Caco-2 (cell line): Measurements from ENCODE around the gene NHLRC4. TPM values are rescaled to one million over a fixed set of nuclear protein-coding genes. Genes with fewer than 3 reads are reported as not detected.

Source experiments
- BruUV-seq: library from RNA; stranded (reverse); fragments of 400-500 nt; replicated peaks from 2 replicates; lab custom pipeline; 2021; lab: Mats Ljungman, UMichigan
- CTCF ChIA-PET: fragments of 300-600 bp; sonication (Branson Sonifier 250); formaldehyde crosslinking; loops from one replicate; lab custom pipeline; 2022; ENCODE audit warnings: antibody characterized with exemption; lab: Charles Lee
- POLR2A ChIA-PET: fragments of 300-600 bp; sonication (Branson Sonifier 250); formaldehyde crosslinking; loops from one replicate; lab custom pipeline; 2022; ENCODE audit warnings: antibody characterized with exemption; lab: Charles Lee
- DNase-seq, 2 experiments: peaks; one replicate each; pipeline versions ENCODE4 v3.0.0 to v3.0.0-alpha.2; 2020 to 2022
- H3K27me3 ChIP-seq: replicated peaks from 2 replicates; pipeline ENCODE4 v1.6.0; 2011; ENCODE audit warnings: low read length; ENCODE audit not compliant: control insufficient read depth, insufficient read depth
- H3K36me3 ChIP-seq: 2 replicates; pipeline ENCODE4 v1.5.1; 2011; ENCODE audit warnings: low read length; ENCODE audit not compliant: control insufficient read depth, insufficient read depth
- H3K4me1 ChIP-seq: fragments of 250-450 bp; sonication (Bioruptor Pico); 2 replicates; pipeline ENCODE4 v1.5.1; 2020; ENCODE audit warnings: mild to moderate bottlenecking
- H3K4me3 ChIP-seq: 2 replicates; pipeline ENCODE4 v1.5.1; 2011; ENCODE audit warnings: low read depth, mild to moderate bottlenecking, control low read depth, low read length
- H3K9me3 ChIP-seq: fragments of 250-450 bp; sonication (Bioruptor Pico); 2 replicates; pipeline ENCODE4 v1.5.1; 2020; ENCODE audit warnings: mild to moderate bottlenecking, moderate library complexity
- H3K27ac Mint-ChIP-seq: one replicate; pipeline ENCODE4 v1.8.0; 2022; ENCODE audit warnings: mixed read lengths; ENCODE audit not compliant: unreplicated experiment
- H3K27me3 Mint-ChIP-seq: one replicate; pipeline ENCODE4 v1.8.0; 2022; ENCODE audit warnings: mixed read lengths; ENCODE audit not compliant: insufficient read depth, unreplicated experiment
- H3K36me3 Mint-ChIP-seq: one replicate; pipeline ENCODE4 v1.8.0; 2022; ENCODE audit warnings: mild to moderate bottlenecking, mixed read lengths; ENCODE audit not compliant: insufficient read depth, unreplicated experiment
- H3K4me1 Mint-ChIP-seq: one replicate; pipeline ENCODE4 v1.8.0; 2022; ENCODE audit warnings: low read depth, mixed read lengths; ENCODE audit not compliant: unreplicated experiment
- H3K4me3 Mint-ChIP-seq: one replicate; pipeline ENCODE4 v1.8.0; 2022; ENCODE audit warnings: mild to moderate bottlenecking, moderate library complexity, mixed read lengths; ENCODE audit not compliant: unreplicated experiment
- H3K9me3 Mint-ChIP-seq: one replicate; pipeline ENCODE4 v1.8.0; 2022; ENCODE audit warnings: mixed read lengths; ENCODE audit not compliant: unreplicated experiment
- intact Hi-C: fragments of 100-400 bp; cut with micrococcal nuclease; formaldehyde crosslinking; loops from one replicate; pipeline ENCODE4 v1.10.0; 2022; ENCODE audit not compliant: unreplicated experiment
- total RNA-seq: library from RNA; stranded (reverse); gene quantifications from 2 replicates; pipeline ENCODE4 v1.2.3, GENCODE V29; 2022
- TF ChIP-seq, protein P1 (sequence below), 2 experiments: fragments of 200-600 bp in 1 of 2; IDR thresholded peaks; 1 replicate in 1 of 2; 2 replicates in 1 of 2; pipeline versions ENCODE4 v1.5.1 to v1.8.0; 2011 to 2022; ENCODE audit warnings: antibody characterized with exemption in 1 of 2, control low read depth in 1 of 2, inconsistent platforms in 1 of 2, low read depth in 1 of 2, low read length in 1 of 2, mild to moderate bottlenecking in 1 of 2, moderate library complexity in 1 of 2; ENCODE audit not compliant: insufficient read depth in 1 of 2, severe bottlenecking in 1 of 2, unreplicated experiment in 1 of 2

Gene NHLRC4
- total RNA-seq, 1 experiment from 2014 or later = not detected

GRCh38 chr16:586047-586644 lies 19.3 kb downstream of the NHLRC4 start:
- H3K4me3 ChIP-seq = no peak overlapping the region
- DNase-seq = no peak
- H3K36me3 Mint-ChIP-seq = peaks cover 39% of the 10 kb centered on the region
- TF ChIP-seq, protein P1, sequence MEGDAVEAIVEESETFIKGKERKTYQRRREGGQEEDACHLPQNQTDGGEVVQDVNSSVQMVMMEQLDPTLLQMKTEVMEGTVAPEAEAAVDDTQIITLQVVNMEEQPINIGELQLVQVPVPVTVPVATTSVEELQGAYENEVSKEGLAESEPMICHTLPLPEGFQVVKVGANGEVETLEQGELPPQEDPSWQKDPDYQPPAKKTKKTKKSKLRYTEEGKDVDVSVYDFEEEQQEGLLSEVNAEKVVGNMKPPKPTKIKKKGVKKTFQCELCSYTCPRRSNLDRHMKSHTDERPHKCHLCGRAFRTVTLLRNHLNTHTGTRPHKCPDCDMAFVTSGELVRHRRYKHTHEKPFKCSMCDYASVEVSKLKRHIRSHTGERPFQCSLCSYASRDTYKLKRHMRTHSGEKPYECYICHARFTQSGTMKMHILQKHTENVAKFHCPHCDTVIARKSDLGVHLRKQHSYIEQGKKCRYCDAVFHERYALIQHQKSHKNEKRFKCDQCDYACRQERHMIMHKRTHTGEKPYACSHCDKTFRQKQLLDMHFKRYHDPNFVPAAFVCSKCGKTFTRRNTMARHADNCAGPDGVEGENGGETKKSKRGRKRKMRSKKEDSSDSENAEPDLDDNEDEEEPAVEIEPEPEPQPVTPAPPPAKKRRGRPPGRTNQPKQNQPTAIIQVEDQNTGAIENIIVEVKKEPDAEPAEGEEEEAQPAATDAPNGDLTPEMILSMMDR (IDR thresholded peaks at IDR 0.05; ENCODE audit: insufficient read depth in 1 of 2, low read depth in 1 of 2, low read length in 1 of 2, severe bottlenecking in 1 of 2, unreplicated experiment in 1 of 2) = no peak
- no peaks in the 10 kb centered on the region; the same call in none of the 2 replicates for H3K36me3 ChIP-seq
- H3K9me3 Mint-ChIP-seq = no peaks in the 10 kb centered on the region
- intact Hi-C loops = loop anchor here (5.0 kb wide), 1 partner anchor 59 kb away; the partner anchor contains the start of gene CAPN15
- H3K4me1 ChIP-seq = peaks cover 3% of the 10 kb centered on the region; the same call in 1 of the 2 replicates
- H3K4me3 Mint-ChIP-seq = no peak overlapping the region
- H3K9me3 ChIP-seq = no peaks in the 10 kb centered on the region
- no peaks in the 10 kb centered on the region for H3K27me3 Mint-ChIP-seq
- no TSS peak for BruUV-seq
- no peak overlapping the region for H3K27ac Mint-ChIP-seq
- ChIA-PET CTCF (interaction anchor here (0.5 to 1.2 kb wide), 3 partner anchors 9 to 59 kb away, joined by 3 to 6 read pairs (median 3); partner anchors contain the start of gene CAPN15), POLR2A (no interaction called here)
- no peaks in the 10 kb centered on the region for H3K27me3 ChIP-seq
- peaks cover 8% of the 10 kb centered on the region for H3K4me1 Mint-ChIP-seq

DNA sequence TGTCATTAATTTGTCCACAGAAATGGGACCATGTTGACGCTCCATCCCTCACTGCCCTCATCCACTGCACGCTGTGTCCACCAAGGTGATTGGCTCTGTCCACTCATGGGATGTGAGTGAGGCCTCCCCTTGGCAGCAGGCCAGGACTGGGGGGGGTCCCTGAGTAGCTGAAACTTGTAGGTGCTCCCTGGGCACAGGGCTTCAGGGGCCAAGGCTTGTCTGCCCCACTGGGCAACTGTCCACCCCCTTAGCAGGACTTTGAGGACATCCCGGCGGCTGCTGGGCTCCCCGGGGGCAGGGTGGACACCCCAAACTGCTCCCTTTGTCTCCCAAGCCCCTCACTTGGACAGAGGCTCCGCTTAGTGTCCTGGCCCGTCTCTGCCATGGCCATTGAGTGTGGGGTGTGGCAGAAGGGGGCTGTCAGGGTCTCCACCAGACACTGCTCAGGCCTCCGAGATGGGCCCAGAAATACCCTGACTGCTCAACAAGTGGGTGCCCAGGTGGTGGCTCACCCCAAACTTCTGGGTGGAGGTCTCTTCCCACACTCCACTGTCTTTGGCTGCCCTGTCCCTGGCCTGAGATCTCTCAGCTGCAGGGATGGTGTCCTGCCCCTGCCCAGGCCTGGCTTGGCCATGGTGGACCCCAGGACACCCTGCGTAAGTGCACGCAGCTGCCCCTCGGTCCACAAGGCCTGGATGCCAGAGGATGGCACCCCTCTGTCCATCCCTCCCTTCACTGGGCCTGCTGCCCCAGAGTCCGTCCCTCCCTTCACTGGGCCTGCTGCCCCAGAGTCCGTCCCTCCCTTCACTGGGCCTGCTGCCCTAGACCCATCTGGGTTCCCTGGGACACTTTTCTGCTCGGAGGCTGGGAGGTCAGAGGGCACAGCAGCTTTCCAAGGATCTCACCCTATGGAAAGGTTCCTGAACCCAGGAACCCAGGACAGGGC lies 20.1 kb downstream of the NHLRC4 start:
- H3K27me3 ChIP-seq = no peaks in the 10 kb centered on the region
- BruUV-seq = no TSS peak
- no peak for DNase-seq
- ChIA-PET CTCF (interaction anchor here (0.5 kb wide), 1 partner anchor 59 kb away, joined by 3 read pairs; the partner anchor contains the start of gene CAPN15), POLR2A (interaction anchor here (0.7 kb wide), 1 partner anchor 129 kb away, joined by 11 read pairs; no protein-coding TSS in a partner anchor)
- no peaks in the 10 kb centered on the region; the same call in none of the 2 replicates for H3K36me3 ChIP-seq
- H3K4me1 ChIP-seq = peaks cover 7% of the 10 kb centered on the region
- Mint-ChIP-seq H3K9me3 (no peaks in the 10 kb centered on the region), H3K4me1 (peaks cover 12% of the 10 kb centered on the region), H3K36me3 (peaks cover 39% of the 10 kb centered on the region), H3K27ac (peak overlapping the region; percentile 25), H3K4me3 (peak overlapping the region; percentile 75), H3K27me3 (no peaks in the 10 kb centered on the region)
- intact Hi-C loops = loop anchor here (5.0 kb wide), 1 partner anchor 60 kb away; the partner anchor contains the start of gene CAPN15
- no peak overlapping the region for H3K4me3 ChIP-seq
- no peaks in the 10 kb centered on the region for H3K9me3 ChIP-seq
- TF ChIP-seq, protein P1 (IDR thresholded peaks at IDR 0.05; ENCODE audit: insufficient read depth in 1 of 2, low read depth in 1 of 2, low read length in 1 of 2, severe bottlenecking in 1 of 2, unreplicated experiment in 1 of 2) = no peak

DNA sequence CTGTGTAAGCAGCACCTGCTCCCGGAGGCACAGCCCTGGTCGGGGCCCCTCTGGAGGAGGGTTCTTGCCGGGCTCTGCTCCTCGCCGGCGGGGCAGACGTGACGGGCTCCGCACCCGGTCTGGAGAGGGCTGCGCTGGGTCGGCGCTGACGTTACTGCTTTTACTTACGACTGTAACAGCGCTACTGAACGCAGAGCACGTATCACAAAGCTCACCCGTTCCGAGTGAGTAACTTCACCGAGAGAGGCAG lies 21.8 kb downstream of the NHLRC4 start:
- H3K27me3 Mint-ChIP-seq = no peaks in the 10 kb centered on the region
- TF ChIP-seq, protein P1 (IDR thresholded peaks at IDR 0.05; ENCODE audit: insufficient read depth in 1 of 2, low read depth in 1 of 2, low read length in 1 of 2, severe bottlenecking in 1 of 2, unreplicated experiment in 1 of 2) = no peak
- peak overlapping the region; percentile 95 for H3K27ac Mint-ChIP-seq
- ChIA-PET CTCF (no interaction called here), POLR2A (no interaction called here)
- intact Hi-C loops = loop anchor here (2.0 to 5.0 kb wide), 2 partner anchors 48 to 61 kb away; partner anchors contain the start of genes CAPN15 and METTL26
- no peaks in the 10 kb centered on the region for H3K9me3 ChIP-seq
- H3K9me3 Mint-ChIP-seq = no peaks in the 10 kb centered on the region
- peaks cover 40% of the 10 kb centered on the region for H3K36me3 Mint-ChIP-seq
- no TSS peak for BruUV-seq
- peak overlapping the region; percentile 77 for H3K4me3 ChIP-seq
- H3K36me3 ChIP-seq = no peaks in the 10 kb centered on the region; the same call in 1 of the 2 replicates
- H3K4me1 ChIP-seq = peaks cover 23% of the 10 kb centered on the region
- H3K4me1 Mint-ChIP-seq = peaks cover 21% of the 10 kb centered on the region
- peak overlapping the region; percentile 75 for H3K4me3 Mint-ChIP-seq
- peak in 1 of 2 experiments; percentile 60 for DNase-seq
- H3K27me3 ChIP-seq = no peaks in the 10 kb centered on the region
